H1 (cell line): ENCODE measurements around the gene IQCM.

Experiments
- ATF2 ChIP-seq: IDR thresholded peaks from 2 replicates; pipeline ENCODE4 v1.6.1; 2012; ENCODE audit warnings: low read length, inconsistent platforms
- CTCF ChIP-seq, 3 experiments: IDR thresholded peaks; 1 replicate in 2 of 3; 2 replicates in 1 of 3; pipeline versions ENCODE4 v1.5.1 to v1.6.1; 2011; ENCODE audit warnings: low read length in 3 of 3, mild to moderate bottlenecking in 3 of 3, inconsistent platforms in 2 of 3, low read depth in 1 of 3, moderate library complexity in 1 of 3; ENCODE audit not compliant: insufficient read depth in 1 of 3; ENCODE audit errors: control extremely low read depth in 1 of 3
- EP300 ChIP-seq, 2 experiments: IDR thresholded peaks; 1 replicate in 1 of 2; 2 replicates in 1 of 2; pipeline ENCODE4 v1.6.1; 2011 to 2012; ENCODE audit warnings: low read depth in 2 of 2, low read length in 2 of 2, mild to moderate bottlenecking in 2 of 2, borderline replicate concordance in 1 of 2, inconsistent platforms in 1 of 2, moderate library complexity in 1 of 2
- EZH2 ChIP-seq: fragments of 200-600 bp; sonication (generic); IDR thresholded peaks from 2 replicates; pipeline ENCODE4 v1.7.1; 2012; ENCODE audit warnings: low read depth, mild to moderate bottlenecking, moderate library complexity, low read length, inconsistent platforms; ENCODE audit not compliant: severe bottlenecking
- GTF2F1 ChIP-seq: IDR thresholded peaks from 2 replicates; pipeline ENCODE4 v1.6.1; 2012; ENCODE audit warnings: low read depth, low read length, improper control_type of control experiment, borderline replicate concordance
- KDM5A ChIP-seq: fragments of 200-600 bp; IDR thresholded peaks from 2 replicates; pipeline ENCODE4 v1.7.1; 2012; ENCODE audit warnings: mild to moderate bottlenecking, low read length, inconsistent platforms, mixed read lengths
- MAX ChIP-seq: IDR thresholded peaks from 2 replicates; pipeline ENCODE4 v1.6.1; 2012; ENCODE audit warnings: inconsistent platforms
- POLR2A ChIP-seq, 2 experiments: IDR thresholded peaks; 1 replicate in 1 of 2; 2 replicates in 1 of 2; pipeline ENCODE4 v1.6.1; 2011; ENCODE audit warnings: low read depth in 2 of 2, low read length in 2 of 2, mild to moderate bottlenecking in 2 of 2; ENCODE audit errors: control extremely low read depth in 1 of 2
- POLR2AphosphoS5 ChIP-seq: IDR thresholded peaks from 2 replicates; pipeline ENCODE4 v1.6.1; 2011; ENCODE audit warnings: low read depth, low read length
- SP2 ChIP-seq: IDR thresholded peaks from 2 replicates; pipeline ENCODE4 v1.6.1; 2012; ENCODE audit warnings: mild to moderate bottlenecking, low read length, inconsistent platforms
- YY1 ChIP-seq: IDR thresholded peaks from 2 replicates; pipeline ENCODE4 v1.6.1; 2011; ENCODE audit warnings: low read depth, mild to moderate bottlenecking, low read length
- ZNF274 ChIP-seq: IDR thresholded peaks from 2 replicates; pipeline ENCODE4 v1.7.0; 2012; ENCODE audit warnings: low read length, borderline replicate concordance; ENCODE audit errors: extremely low read depth

GRCh38 chr4:149836546-149836945 is 20.9 kb upstream of the IQCM start:
- TF ChIP-seq ZNF274 = no peak
- TF ChIP-seq POLR2A (IDR thresholded peaks at IDR 0.05; ENCODE audit: control extremely low read depth in 1 of 2, low read depth in 2 of 2, low read length in 2 of 2) = no peak
- TF ChIP-seq CTCF (IDR thresholded peaks at IDR 0.05; ENCODE audit: control extremely low read depth in 1 of 3, insufficient read depth in 1 of 3, low read depth in 1 of 3, low read length in 3 of 3) = no peak
- no peak for TF ChIP-seq EZH2
- no peak for TF ChIP-seq ATF2
- no peak for TF ChIP-seq MAX
- no peak for TF ChIP-seq EP300 (IDR thresholded peaks at IDR 0.05; ENCODE audit: borderline replicate concordance in 1 of 2, low read depth in 2 of 2, low read length in 2 of 2)
- no peak for TF ChIP-seq POLR2AphosphoS5
- TF ChIP-seq SP2 = no peak
- no peak for TF ChIP-seq GTF2F1
- no peak for TF ChIP-seq YY1
- no peak for TF ChIP-seq KDM5A
